Central memory CD4-positive, alpha-beta T cell (primary cell): ENCODE data around the gene EGLN3.

Experiments used
- DNase-seq: peaks from one replicate; pipeline ENCODE4 v3.0.0; 2022

Gene EGLN3

GRCh38 chr14:33962016-33962415 is 11.1 kb upstream of the EGLN3 start:
- DNase-seq, result no peak

DNA sequence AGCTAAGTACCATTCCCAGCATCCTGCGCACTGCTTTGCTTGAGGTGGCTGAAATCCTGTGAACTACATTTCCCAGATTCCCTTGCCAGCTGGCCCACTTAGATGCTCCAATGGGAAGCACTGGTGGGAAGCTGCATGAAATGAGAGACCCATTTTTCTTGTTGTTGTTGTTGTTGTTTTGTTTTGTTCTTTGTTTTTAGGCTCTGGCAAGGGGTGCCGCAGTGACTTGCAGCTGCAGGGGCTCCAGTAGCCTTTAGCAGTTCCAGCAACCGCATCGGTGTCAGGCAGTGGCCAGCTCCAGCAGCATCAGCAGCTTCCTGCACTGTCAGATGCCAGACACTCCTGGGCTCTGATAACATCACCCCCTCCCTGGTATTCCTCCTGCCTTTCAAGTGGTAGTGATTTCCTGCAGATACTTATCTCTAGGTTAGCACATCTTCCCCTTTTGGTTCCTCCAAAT is 8.8 kb upstream of the EGLN3 start:
- no peak for DNase-seq

- no peak for DNase-seq
These were observed 7.8 kb upstream of the EGLN3 start for GRCh38 chr14:33958605-33959226.

GRCh38 chr14:33957993-33958392 is 7.1 kb upstream of the EGLN3 start:
- DNase-seq, result no peak

DNA sequence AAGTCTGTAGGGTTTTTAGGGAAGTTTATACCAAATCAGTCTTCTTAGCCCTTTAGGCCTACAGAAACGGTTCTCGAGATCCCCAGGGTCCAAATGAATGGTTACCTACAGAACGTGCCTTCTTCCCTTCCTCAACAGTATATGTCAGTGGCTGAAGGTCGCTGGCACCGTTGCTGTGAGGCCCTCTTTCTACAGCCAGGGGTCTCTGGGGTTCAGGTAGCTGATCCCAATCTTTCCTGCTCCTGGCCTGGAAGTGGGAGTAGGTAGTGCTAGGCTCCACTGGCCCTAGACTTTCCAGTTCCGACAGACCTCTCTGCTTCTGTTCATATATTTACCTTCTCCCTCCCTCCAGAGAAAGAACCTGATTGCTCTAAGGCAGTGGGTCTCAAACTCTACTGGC is 6.4 kb upstream of the EGLN3 start:
- DNase-seq, result no peak

DNA sequence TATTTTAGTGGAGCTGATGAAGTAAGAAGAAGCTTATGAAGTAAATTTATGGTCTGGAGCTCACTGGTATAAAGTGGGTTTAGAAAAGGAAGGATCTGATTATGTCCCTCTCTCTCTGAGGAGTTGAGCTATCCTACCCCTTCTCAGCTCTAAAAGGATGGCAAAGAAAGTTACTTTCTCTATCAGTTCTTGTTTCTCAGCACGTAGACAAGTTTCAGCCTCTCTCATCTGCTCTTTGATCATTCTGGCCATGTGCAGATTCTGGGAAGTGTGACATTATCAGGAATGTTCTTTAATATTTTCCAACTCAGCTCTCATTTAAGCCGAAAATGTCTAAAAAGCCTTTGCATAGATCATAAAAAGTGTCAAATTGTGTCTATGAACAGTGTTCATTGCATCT is 5.8 kb upstream of the EGLN3 start:
- no peak for DNase-seq

DNA sequence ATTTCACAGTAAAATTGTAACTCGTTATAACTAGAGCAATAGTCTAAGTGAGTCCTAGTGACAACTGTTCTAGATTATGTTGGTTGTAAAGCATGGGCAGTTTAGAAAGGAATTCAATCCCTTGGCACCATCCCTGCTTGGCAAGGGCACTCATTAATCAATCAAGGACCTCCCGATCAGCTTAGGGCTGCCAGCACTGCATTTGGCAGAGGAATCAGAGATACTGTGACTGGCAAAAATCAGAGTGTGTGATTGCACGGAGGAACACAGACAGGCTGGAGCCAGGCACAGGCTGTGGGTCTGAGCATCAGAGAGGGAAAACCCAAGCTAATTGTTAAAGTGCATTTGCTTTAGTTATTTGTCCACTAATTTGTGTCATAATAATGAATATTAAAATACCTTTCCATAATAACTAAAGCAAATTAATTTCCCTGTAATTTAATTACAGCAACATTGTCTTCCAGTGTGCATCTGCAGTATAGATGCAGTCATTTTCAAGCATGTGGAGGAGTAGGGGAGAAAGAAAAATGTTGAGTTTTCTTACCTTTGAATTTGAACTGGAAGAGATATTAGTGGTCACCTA is 3.2 kb upstream of the EGLN3 start:
- no peak for DNase-seq

DNA sequence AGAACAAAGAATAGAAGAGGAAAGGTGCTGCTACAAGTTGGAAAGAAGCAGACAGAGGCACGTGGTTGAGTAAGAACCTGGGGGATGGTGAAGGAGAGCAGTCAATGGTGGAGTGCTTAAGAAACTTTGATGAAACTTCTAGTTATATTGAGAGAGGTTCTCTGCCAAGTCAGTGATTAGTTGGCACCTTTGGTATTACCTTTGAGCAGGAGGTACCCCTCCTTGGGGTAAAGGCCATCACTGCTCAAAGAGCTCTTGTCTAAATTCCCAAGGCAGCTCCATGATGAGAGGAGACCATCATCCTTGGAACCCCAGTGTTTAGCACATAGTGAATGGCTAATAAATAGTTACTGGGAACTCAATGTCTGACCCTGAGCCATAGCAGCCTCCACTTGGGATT is 1.7 kb upstream of the EGLN3 start:
- DNase-seq, result no peak

DNA sequence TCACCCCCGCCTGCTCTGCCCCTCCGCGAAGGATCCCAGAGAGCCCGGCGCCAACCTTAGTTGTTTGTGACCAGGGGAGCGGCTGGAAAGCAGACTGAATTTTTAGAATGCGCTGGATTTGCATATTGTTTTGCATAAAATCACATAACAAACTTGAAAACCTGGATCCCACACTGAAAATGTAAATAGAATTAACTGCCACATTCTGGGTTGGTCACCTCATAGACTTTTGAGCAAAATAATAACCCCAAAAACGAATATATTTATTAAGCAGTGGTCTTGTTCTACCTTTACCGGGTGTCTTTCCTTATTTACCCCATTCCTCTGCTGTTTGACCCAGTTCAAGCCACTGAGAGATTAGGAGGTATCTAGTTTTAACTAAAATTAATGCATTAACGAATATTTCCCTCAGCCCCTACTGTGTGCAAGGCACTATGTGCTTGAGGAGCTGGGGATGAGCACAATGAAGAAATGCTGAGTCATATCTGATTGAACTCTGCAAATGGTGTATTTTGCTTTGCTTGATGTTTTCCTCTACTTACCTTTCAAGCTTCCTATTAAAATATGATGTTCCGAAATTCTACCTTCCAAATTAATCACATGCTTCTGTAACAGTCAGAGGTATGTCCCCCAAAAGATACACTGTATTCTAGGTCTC is 438 bp upstream of the EGLN3 start:
- no peak for DNase-seq

- DNase-seq, result no peak
These were observed 1.4 kb downstream of the EGLN3 start for GRCh38 chr14:33949411-33949893.

GRCh38 chr14:33948869-33949408 is 1.9 kb downstream of the EGLN3 start:
- DNase-seq, result no peak

GRCh38 chr14:33948145-33948868 is 2.6 kb downstream of the EGLN3 start:
- no peak for DNase-seq

DNA sequence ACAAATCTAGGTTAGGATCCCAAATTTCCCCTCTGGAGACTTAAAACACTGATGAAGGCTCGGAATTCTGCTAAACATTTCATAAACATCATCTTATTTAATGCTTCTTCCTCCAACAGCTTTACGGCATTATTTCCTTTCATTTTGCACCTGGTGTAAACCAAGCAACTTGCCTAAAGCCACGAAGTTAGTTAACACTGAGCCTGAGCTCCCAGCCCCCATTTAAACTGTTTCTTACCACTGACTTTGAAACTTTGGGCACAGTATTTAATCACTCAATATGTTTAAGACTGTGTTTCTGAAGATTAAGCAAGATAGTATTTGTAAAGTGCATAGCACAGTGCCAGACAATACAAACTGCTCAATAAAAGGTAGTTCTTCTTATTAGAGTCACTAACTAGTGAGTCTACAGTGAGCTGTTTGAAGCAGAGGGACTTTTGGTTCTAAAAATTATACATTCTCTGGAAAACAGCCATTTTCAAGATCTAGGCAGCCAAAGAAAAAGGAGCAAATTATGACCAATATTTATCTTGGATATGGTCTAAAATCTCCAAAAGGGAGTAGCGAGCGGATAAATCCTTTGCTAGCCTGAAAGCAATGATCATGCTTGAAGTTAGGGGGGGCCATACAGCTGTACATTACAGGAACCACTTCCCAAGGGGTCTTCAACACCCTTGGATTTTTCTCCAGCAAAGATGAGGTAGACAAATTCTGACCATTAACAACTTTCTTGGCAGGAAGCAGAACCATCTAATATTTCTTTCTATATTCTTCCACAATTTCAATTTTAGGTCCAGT is 4.0 kb downstream of the EGLN3 start:
- no peak for DNase-seq

GRCh38 chr14:33945210-33946088 is 5.4 kb downstream of the EGLN3 start:
- DNase-seq, result no peak

GRCh38 chr14:33943096-33943883 is 7.6 kb downstream of the EGLN3 start:
- DNase-seq, result no peak

DNA sequence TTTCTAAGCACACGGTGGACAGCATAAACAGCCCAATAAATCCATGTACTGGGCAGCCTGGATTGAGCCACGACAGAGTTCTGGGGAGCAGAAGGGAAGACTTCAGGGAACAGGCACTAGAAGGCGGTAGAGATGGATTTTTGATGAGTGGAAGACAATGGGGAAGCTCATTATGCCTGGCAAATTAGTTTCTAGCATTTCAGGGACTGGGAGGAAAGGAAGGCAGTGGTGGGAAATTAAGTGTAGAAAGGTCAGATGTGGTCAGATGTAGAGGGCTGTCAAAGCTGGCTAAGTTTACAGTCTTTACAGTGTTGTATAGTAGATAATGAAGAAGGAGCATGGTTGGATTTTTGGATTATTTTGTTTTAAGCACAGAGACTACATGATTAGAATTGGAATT is 9.2 kb downstream of the EGLN3 start:
- no peak for DNase-seq

DNA sequence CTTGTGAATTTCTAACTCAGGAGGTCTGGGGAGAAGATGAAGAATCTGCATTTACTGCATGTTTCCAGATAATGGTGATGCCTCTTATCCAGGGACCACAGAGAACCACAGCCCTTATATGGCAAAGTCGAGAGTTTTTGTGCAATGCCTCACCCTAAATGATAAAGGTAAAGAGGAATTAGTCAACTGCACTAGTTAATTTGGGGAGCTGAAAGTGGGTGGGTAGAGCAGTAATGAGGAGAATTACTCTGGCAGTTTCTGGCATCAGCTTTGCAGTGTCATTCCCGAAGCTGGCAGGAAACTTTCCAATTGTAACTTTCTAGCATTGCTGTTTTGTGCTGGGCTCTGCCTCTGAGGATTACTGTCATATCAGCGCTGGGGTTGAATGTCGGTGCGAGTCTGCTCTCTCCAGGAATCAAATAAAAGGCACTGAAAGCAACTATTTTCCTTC is 10.3 kb downstream of the EGLN3 start:
- DNase-seq, result no peak

DNA sequence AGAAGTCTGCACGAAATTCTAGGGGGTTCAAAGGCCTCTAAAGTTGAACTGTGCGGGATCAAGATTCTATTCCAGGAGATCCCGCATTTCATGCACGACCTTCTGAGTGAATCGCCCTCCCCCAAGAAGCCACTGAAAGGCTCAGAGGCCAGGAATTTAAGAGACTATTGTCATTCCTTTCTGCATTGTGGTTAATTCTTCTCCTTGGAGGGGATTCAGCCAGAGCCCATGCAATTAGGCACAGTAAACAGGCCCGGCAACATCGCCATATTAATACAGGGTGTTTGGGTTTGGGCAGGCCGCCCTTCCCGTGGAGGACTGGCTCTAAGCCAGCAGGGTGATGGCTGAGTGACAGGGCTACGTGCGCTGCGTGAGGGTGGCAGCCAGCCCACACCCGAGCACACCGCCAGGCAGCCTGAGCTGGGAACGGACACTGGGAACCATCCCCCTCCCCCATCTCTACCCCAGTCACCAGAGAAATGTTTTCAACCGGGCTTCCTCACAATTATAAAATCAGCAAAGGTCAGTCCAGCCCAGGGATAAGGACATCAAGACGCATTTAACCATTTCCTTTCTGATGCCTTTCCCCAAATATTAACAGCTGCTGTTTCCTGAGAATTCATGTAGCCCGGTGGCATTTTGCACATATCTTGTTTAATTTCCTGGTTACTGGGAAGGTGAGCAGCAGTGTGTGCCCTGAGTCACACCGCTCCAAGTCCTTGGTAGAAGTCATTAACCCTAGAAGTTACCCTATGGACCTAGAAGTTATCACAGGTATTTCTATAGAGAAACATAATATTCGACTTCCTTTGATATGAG is 12.5 kb downstream of the EGLN3 start:
- DNase-seq, result no peak

DNA sequence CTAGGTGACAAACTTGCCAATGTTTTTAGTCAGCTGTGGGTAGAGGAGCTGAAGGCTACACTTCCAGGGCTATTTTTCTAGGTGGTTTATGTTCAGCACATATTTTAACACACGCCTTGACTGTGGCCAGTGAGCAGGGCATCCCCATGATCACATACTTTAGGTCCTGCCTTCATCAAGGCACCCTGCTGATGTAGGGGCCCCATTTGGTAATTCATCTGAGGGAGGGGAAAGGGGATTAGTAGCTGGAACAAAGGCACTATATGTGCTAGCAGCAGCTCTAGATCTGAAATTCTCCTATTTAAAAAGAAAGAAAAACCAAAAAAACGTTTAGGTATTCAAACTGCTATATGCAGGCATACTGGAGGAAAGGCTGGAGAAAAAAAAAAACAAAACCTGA is 14.5 kb downstream of the EGLN3 start:
- no peak for DNase-seq

DNA sequence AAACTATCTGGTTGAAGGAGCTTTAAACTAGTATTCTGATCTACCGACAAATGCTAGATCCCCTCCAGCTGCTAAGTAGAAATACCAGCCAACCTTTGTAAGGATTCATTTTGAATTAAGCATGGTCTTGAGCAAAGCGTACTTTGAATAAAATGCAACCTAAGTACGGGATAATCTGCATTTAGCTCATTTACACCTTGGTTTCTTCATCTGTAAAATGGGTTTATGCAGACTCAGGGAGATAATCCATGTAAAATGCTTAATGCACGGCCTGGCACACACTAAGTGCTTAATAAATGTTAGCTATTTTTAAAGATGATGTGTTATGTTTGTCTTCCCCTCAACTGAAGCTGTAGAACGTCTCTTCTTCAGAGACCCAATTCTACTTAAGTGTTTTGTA is 15.9 kb downstream of the EGLN3 start:
- DNase-seq, result no peak
